Large intestine (tissue), 3 donors: ENCODE data around the gene SSNA1. TPM values are rescaled to one million over a fixed set of nuclear protein-coding genes. Genes with fewer than 3 reads are reported as not detected.

Experiments used
- DNase-seq, 2 donors: peaks; one replicate each; pipeline versions ENCODE4 v3.0.0 to v3.0.0-alpha.2; 2013
- H3K27ac ChIP-seq: one replicate; pipeline ENCODE4 v1.5.1; 2013; ENCODE audit warnings: low read length
- H3K27me3 ChIP-seq: 2 replicates; pipeline ENCODE4 v1.6.1; 2013; ENCODE audit warnings: low read length; ENCODE audit not compliant: control insufficient read depth, insufficient read depth
- H3K36me3 ChIP-seq: 2 replicates; pipeline ENCODE4 v1.6.1; 2013; ENCODE audit warnings: low read length; ENCODE audit not compliant: control insufficient read depth, insufficient read depth
- H3K4me1 ChIP-seq: one replicate; pipeline ENCODE4 v1.6.1; 2013; ENCODE audit warnings: low read length; ENCODE audit not compliant: control insufficient read depth, insufficient read depth
- H3K4me3 ChIP-seq: one replicate; pipeline ENCODE4 v1.5.1; 2013; ENCODE audit warnings: low read length
- H3K9me3 ChIP-seq: one replicate; pipeline ENCODE4 v1.6.1; 2013; ENCODE audit warnings: mild to moderate bottlenecking, low read depth, low read length, moderate library complexity; ENCODE audit not compliant: control insufficient read depth
- WGBS: methylation state at CpG from one replicate; pipeline ENCODE4 v1.1.5; 2013; ENCODE audit warnings: low lambda C conversion rate; ENCODE audit not compliant: insufficient coverage; 5-methylcytosine and 5-hydroxymethylcytosine counted together
- polyA plus RNA-seq: library from polyadenylated mRNA; unstranded; fragments of 120-200 nt; gene quantifications from one replicate; pipeline ENCODE4 v1.2.1, GENCODE V29; 2013

SSNA1 gene
- polyA plus RNA-seq, 1 donor = 66.0 TPM

DNA sequence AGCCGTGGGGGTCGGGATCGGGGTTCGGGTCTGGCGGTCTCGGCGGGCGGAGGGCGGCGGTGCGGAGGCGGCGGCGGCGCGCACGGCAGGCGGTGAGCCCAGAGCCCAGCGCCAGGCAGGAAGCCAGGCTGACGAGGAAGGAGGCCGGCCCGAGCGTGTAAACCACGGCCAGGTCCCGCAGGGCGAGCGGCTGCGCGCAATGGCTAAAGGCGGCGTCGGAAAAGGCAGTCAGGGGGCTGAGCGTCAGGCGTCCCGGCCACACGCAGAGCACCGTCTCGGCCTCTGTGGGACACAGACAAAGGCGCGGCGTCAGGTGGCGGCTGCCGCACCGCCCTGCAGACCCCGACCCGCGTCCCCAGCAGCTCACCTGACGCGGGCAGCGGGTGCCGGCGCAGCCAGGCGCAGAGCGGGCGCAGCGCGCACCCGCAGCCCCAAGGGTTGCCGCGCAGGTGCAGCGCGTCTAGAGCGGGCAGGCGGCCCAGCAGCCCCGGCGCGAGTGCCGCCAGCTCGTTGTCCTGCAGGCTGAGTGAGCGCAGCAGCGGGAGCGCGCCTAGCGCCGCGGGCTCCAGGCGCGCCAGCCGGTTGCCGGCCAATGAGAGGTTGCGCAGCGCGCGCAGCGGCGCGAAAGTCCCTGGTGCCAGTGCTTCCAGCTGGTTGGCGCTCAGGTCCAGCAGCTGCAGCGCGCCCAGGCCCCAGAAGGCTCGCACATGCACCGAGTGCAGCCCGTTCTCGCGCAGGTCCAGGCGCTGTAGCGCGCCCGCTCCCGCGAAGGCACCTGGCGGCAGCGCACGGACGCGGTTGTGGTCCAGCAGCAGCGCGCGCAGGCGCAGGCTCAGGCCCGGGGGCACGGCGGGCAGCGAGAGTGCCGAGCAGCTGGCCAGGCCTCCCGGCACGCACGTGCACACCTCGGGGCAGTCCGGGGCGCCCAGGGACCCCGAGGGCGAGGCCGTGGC lies 19.3 kb upstream of the SSNA1 start:
- peak in 1 of 2 donors; percentile 66 for DNase-seq
- Histone ChIP-seq H3K27me3 (peaks cover 86% of the 10 kb centered on the region), H3K4me1 (peaks cover 6% of the 10 kb centered on the region), H3K36me3 (no peaks in the 10 kb centered on the region), H3K4me3 (peak overlapping the region; percentile 21), H3K9me3 (peaks cover 15% of the 10 kb centered on the region), H3K27ac (no peak overlapping the region)
- no CpG with 5 or more reads among the region's 124 CpGs for WGBS

DNA sequence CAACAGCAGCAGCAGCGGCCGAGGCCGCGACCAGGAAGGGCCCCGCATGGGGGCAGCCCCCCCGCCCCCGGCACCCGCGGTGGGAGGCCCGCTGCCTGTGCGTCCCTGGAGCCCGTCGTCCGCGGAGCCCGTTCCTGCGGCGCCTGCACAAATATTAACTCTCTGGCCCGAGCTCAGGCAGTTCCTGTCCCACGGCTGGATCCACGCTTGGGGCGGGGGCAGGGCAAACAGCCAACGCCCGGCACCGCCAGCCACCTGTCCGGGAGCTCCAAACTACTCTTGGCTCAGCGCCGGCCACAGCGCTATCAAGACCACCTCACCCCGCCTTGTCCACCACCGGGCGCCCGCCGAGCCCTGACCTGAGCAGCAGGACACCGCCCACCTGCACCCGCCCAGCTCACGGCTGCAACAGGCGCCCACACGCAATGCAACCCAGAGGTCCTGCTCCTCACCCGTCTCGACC lies 18.5 kb upstream of the SSNA1 start, which contains the start of gene LRRC26:
LRRC26 (minus strand) TSS at position 156 of the 463 bp plus-strand sequence; CDS start at position 48, 108 bp downstream.
- peaks cover 6% of the 10 kb centered on the region for H3K4me1 ChIP-seq
- H3K27ac ChIP-seq = no peak within 1 kb of the TSS
- peak in 1 of 2 donors; percentile 32 for DNase-seq
- H3K36me3 ChIP-seq = no peaks in the 10 kb centered on the region
- no CpG with 5 or more reads among the region's 41 CpGs for WGBS
- peaks cover 10% of the 10 kb centered on the region for H3K9me3 ChIP-seq
- H3K4me3 ChIP-seq = peak within 1 kb of the TSS; percentile 21
- peaks cover 83% of the 10 kb centered on the region for H3K27me3 ChIP-seq

DNA sequence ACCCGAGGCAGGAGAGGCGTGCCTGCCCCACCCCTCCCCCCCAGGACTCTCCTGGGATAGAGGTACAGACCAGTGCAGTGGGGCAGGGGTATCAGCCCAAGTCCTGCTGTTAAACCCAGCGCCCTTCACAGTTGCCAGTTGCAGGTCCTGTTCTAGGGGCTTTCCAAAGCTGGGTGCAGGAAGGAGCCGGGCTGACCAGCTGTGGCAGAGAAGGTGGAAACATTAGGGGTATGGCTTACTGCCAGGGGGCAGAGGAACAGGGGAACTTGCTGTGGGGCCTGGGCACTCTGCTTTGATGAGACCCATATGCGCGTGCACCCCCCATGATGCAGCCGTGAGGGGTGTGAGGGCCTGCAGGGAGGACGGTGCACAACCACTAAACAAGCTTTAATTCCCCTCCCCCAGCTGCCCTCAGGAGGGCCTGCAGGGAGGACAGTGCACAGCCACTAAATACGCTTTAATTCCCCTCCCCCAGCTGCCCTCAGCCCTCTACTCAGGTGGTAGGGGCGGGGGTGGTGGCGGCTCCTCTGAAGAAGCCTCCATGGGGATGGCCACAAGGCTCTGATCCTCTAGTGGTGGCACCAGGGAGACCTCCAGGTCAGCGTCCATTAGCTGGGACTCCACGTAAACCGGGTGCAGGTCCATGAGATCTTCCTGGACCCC lies 17.9 kb upstream of the SSNA1 start:
- Histone ChIP-seq H3K9me3 (peaks cover 13% of the 10 kb centered on the region), H3K27me3 (peaks cover 80% of the 10 kb centered on the region), H3K4me3 (no peak overlapping the region), H3K27ac (no peak overlapping the region), H3K4me1 (peaks cover 12% of the 10 kb centered on the region), H3K36me3 (no peaks in the 10 kb centered on the region)
- WGBS = no CpG with 5 or more reads among the region's 14 CpGs
- DNase-seq = no peak

DNA sequence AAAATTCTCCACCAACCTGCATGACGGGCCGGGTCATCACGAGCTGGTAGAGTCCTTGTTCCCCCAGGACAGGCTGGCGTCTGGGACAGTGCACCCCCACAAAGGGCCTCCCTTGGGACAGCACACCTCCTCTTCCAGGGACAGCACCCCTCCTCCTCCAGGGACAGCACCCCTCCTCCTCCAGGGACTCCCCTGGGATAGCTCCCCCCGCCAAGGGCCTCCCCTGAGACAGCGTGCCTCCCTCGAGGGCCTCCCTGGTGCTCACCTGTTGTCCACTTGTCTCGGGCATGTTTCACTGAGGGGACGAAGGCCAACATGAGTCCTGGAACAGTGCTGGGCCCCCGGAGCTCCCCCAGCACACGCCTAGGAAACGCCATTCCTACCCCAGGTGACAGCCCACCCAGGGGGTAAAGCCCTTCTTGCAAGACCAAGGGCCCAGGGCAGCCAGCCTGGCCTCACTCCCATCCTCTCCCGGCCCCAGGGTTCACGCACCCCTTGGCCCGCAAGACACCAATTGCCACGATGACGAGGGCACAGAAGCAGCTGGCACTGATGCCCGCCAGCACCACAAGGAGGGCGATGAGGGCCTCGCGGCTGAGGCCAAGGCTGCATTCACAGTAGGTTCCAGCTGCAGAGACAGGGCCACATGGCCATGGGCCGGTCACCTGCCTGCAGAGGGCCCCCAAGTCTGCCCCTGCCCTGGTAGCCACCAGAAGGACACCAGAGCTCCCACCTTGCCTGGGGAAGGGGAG lies 17.2 kb upstream of the SSNA1 start:
- peaks cover 73% of the 10 kb centered on the region for H3K27me3 ChIP-seq
- peaks cover 11% of the 10 kb centered on the region for H3K9me3 ChIP-seq
- WGBS = no CpG with 5 or more reads among the region's 22 CpGs
- H3K4me1 ChIP-seq = peaks cover 12% of the 10 kb centered on the region
- no peak overlapping the region for H3K4me3 ChIP-seq
- H3K36me3 ChIP-seq = no peaks in the 10 kb centered on the region
- no peak overlapping the region for H3K27ac ChIP-seq
- no peak for DNase-seq

DNA sequence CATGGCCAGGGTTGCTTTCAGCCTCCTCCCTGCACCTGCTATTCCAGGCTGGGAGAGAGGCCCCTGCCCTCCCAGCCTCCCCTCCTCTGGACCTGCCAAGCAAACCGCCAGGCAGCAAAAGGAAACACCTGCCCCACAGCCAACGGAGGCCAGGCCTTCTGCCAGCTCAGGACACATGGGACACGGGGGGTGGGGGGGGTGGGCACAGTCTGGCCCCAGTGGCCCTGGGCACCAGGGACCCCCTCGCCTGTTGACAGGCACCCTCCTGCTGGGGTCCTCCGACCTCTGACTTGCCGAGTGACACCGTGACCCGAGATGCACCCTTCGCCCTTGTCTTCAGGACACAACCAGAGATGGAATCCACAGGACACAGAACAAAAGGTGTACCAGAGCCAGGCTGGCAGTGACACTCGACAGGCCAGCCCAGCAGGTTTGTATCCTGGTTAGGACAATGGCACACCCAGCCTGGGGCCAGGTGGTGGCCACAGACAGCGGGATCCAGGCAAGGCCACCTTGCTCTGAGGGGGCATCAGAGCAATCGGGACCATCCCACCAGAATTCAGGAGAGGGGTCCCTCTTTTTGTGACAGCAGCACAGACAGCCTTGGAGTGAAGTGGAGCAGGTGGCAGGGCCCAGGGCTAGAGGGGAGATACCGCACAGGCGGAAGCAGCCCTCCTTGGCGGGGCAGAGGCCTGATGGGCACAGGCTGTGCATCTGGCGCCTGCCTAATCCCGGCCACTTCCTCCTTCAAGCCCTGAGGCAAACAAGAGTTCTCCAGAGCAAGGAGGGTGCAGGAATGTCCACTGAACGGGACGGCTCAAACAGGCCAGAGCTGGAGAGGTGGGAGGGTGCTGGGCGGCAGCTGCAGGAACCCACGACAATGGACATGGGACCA lies 15.3 kb upstream of the SSNA1 start:
- no peak overlapping the region for H3K27ac ChIP-seq
- WGBS = no CpG with 5 or more reads among the region's 21 CpGs
- H3K27me3 ChIP-seq = peaks cover 54% of the 10 kb centered on the region
- DNase-seq = no peak
- H3K9me3 ChIP-seq = peaks cover 11% of the 10 kb centered on the region
- H3K4me3 ChIP-seq = no peak overlapping the region
- H3K4me1 ChIP-seq = peaks cover 9% of the 10 kb centered on the region
- H3K36me3 ChIP-seq = peaks cover 4% of the 10 kb centered on the region

DNA sequence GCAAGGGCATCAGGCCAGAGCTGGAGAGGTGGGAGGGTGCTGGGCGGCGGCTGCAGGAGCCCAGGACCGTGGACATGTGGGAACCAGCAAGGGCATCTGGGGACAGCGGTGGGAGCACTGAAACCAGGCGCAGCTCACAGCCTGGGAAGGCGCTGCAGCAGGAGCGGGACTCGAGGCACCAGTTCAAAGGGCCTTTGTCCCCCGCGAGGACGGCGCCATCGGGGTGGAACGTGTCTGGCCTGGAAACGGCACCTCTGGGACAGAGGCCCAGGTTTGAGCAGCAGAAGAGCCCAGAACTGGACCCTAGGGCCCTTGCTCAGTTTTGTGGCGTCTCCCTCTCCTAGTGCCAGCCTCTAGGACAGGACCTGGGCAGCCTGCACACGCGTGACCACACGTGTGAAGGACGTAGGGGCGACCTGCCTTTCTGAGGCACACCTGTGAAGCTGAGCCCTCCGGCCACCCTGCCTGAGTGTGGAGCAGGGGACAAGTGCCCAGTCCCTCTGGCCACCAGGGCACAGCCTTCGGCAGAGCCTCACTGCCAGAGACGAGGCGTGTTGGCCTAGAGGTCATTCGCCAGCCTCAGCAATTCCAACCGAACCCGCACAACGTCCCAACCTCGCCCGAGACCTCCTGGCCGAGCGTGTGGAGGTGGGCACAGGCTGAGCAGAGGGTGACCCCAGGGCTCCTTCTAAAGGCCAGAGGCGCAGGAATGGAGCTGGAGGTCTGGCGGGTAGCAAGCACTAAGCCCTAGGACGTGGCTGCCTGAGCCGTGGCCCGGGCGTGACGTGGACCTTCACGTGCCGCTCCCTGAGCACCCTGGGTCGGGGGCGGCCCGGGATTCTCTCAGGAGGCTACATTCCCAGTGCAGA lies 14.4 kb upstream of the SSNA1 start:
- Histone ChIP-seq H3K4me1 (peaks cover 7% of the 10 kb centered on the region), H3K27me3 (peaks cover 48% of the 10 kb centered on the region)

DNA sequence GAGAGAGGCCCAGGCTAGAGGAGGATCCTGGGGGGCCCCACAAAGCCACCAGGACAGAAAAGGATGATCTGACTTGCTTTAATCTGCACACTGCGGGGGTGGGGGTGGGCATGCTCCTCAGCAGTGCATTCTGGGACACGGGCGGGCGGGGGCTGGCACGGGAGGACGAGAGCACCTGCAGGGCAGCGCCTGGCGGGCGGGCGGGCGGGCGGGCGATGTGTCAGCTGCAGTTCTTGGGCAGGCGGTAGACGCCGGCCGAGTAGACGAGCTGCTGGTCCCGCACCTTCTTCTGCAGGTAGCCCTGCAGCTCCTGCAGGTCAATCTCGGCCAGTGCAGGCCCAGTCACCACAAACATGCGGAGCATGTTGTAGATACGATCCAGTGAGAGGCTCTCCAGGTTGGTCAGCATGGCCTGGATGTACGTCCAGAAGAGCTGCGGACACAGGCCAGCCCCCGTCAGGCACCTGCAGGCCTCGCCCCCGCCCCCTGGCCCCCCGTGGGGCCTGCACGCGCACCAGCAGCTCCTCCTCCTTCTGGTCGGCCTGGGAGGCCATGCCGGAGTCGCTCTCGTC lies 13.7 kb upstream of the SSNA1 start:
- no peak for DNase-seq
- Histone ChIP-seq H3K27ac (no peak overlapping the region), H3K27me3 (peaks cover 46% of the 10 kb centered on the region), H3K4me1 (peaks cover 7% of the 10 kb centered on the region), H3K4me3 (no peak overlapping the region), H3K9me3 (peaks cover 10% of the 10 kb centered on the region), H3K36me3 (peaks cover 19% of the 10 kb centered on the region)
- no CpG with 5 or more reads among the region's 34 CpGs for WGBS

More for the DNA sequence above, 14.4 kb upstream of the SSNA1 start:
- Histone ChIP-seq H3K4me3 (no peak overlapping the region), H3K36me3 (peaks cover 12% of the 10 kb centered on the region), H3K27ac (no peak overlapping the region), H3K9me3 (peaks cover 11% of the 10 kb centered on the region)
- no peak for DNase-seq
- WGBS = no CpG with 5 or more reads among the region's 45 CpGs

DNA sequence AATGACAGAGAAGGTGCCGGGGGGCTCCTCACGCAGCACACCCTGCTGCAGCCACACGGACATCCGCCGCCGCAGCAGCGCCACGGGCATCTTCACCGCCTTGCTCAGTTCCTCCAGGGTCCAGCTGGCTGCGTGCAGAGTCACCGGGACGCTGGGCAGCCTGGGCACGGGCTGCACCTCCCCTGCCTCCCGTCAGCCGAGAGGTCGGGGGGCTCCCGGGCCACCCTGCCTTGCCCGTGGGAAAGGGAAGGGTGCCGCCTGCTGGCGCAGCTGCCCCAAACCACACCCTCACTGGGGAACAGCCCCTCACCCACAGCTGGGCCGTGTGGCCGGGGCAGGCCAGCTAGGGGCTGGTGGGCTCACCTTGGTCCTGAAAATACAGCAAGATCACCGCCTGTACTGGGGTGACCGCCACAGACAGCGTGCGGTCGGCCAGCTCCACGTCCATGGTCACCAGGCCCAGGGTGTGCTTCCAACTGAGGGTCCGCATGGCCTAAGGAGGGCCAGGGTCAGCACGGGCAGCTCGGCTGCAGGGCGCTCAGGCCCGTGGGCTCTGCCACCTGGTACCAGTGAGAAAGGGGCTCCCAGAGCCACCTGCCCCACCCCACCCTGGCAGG lies 13.0 kb upstream of the SSNA1 start:
- WGBS = no CpG with 5 or more reads among the region's 33 CpGs
- peaks cover 6% of the 10 kb centered on the region for H3K9me3 ChIP-seq
- H3K4me3 ChIP-seq = no peak overlapping the region
- DNase-seq = no peak
- peaks cover 39% of the 10 kb centered on the region for H3K27me3 ChIP-seq
- no peak overlapping the region for H3K27ac ChIP-seq
- H3K4me1 ChIP-seq = peaks cover 7% of the 10 kb centered on the region
- peaks cover 26% of the 10 kb centered on the region for H3K36me3 ChIP-seq
